ENCODE data around the gene UBA5. TPM values are rescaled to one million over a fixed set of nuclear protein-coding genes. Genes with fewer than 3 reads are reported as not detected.

The UBA5 gene
- total RNA-seq, 1 experiment from 2014 or later, result 28.7 TPM

GRCh38 chr3:132716372-132716771 lies 56.2 kb downstream of the UBA5 start:
- DNase-seq (ENCODE audit: low spot score), result no peak

- DNase-seq (ENCODE audit: low spot score), result no peak
These were observed 60.1 kb downstream of the UBA5 start for GRCh38 chr3:132720228-132720627.

- peak; percentile 69 for DNase-seq (ENCODE audit: low spot score)
These were observed 61.5 kb downstream of the UBA5 start for GRCh38 chr3:132721479-132722164.

DNA sequence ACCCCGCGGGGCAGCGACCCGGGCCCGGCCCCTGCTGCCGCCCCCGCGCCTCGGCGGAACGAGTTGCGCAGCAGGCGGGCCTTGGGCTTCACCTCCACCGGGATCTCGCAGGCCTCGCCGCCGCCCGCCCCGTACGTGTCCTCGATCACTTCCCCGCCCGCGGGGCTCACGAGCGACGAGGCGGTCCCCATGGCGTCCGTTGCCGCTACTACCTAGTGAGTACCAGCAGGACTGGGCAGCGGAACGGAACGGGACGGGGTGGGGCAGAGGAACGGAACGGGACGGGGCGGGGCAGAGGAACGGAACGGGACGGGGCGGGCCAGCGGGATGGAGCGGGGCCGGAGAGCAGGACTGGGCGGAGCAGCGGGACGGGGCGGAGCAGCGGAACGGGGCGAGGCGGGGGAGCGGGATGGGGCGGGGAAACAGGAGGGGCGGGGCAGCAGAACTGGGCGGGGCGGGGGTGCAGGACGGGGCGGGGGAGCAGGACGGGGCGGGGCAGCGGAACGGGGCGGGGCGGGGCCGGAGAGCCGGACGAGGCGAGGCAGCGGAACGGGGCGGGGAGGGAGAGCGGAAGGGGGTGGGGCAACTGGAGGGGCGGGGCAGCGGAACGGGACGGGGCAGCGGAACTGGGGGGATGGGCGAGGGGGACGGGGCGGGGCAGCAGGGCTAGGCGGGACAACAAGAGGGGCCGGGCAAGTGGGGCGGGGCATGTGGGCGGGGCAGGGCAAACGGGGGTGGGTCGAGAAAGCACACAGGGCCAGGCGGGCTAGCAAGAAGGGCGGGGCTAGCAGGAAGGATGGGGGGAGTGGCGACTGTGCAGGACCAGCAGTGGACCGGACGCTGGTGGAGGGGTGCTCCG lies 62.3 kb downstream of the UBA5 start, which contains the start of gene NPHP3:
Gene NPHP3 (minus strand): TSS at position 245 of the 859 bp plus-strand sequence. CDS start 54 bp downstream, at position 191.
- DNase-seq (ENCODE audit: low spot score), result peak; percentile 92

DNA sequence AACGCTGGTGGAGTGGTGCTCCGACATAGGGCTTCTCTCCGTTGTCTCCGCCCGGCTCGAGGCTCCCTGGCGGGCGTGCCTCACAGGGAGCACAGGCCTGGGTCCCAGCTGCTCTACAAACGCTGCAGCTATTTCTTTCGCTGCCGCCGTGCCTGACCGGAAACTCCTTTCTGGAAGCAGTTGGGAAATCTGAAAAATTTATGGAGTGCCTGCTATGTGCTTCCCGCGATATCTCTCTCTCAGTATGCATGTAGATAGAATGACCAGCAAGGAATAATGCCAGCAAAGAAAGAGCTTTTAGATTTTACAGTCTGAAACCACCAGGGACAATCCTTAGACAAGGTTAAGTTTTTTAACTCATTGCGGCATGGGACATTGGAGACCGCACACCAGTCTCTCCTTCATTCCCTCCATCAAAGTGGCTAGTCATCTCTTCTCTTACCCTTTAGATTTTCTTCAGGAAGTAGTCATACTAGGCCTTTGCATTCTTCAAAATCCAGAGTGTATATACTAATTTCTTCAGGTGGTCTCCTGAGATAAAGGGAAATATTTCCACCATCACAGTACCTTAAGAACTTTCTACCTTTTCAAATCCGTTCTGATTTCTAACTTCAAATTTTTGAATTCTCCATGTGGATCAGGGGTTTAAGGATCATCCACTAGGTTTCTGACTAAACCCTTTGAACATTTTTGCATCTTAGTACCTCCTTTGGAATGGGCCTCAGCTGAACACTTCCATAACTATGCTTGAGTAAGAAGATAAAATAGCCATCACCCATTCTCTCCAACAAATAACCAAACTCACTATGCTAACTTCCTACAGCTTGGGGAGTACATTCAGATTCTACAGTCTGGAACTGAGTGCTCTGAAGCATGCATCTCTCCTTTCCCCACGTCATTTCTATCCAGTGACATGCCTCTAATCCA lies 63.2 kb downstream of the UBA5 start:
- no peak for DNase-seq (ENCODE audit: low spot score)

DNA sequence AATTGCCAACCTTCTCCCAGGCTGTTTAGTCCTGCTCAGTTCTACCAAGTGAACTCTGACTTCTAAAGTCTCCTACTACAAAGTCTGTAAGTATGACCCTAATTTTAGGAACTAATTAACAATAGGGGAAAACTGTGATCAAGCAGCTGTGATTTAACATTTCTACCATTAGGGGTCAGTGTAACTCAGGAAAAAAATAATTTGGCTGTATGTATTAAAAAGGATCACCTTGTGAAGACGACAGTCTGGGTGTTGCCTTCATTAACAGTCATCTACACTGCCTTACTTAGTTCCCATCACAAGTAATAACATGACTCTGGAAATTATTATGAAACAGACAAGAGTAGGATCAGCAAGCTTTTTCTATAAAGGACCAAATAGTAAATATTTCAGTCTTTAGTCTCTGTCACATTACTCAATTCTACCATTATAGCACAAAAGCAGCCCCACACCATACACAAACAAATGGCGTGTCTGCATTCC lies 66.3 kb downstream of the UBA5 start:
- DNase-seq (ENCODE audit: low spot score), result peak; percentile 22

Other genes with a start within 250 kb of the UBA5 start
- 31.8 and 34.8 TPM in 2 replicates for gene DNAJC13, start 242.8 kb upstream of the UBA5 start, total RNA-seq (2014; rRNA removed; shearing (Covaris generic))
- gene ACKR4, start 63.1 kb upstream of the UBA5 start, total RNA-seq (2014; rRNA removed; shearing (Covaris generic)), result not detected in 2 replicates
- 10.4 and 11.8 TPM in 2 replicates for gene ACAD11, start 520 bp upstream of the UBA5 start, total RNA-seq (2014; rRNA removed; shearing (Covaris generic))
- gene NPHP3, start 62.1 kb downstream of the UBA5 start, total RNA-seq (2014; rRNA removed; shearing (Covaris generic)), result 11.5 and 13.6 TPM in 2 replicates